HUDEP-2 (cell line): ENCODE measurements around the gene FFAR4.

Source experiments
- DNase-seq, 76 experiments: peaks; one replicate each; lab custom pipeline; 2025; ENCODE audit not compliant: unreplicated experiment in 76 of 76; lab: John Stamatoyannopoulos, UW

FFAR4 gene

GRCh38 chr10:93599335-93599734, 32.9 kb downstream of the FFAR4 start:
- no peak for DNase-seq

- no peak for DNase-seq
These were observed 33.3 kb downstream of the FFAR4 start for GRCh38 chr10:93599778-93600177.

- no peak for DNase-seq
These were observed 34.1 kb downstream of the FFAR4 start for GRCh38 chr10:93600446-93601145.

GRCh38 chr10:93601146-93601773, 34.8 kb downstream of the FFAR4 start, which contains the start of gene RBP4:
Gene RBP4 (minus strand): TSS chr10:93601235. CDS start chr10:93601028, 207 bp downstream.
- DNase-seq = no peak

DNA sequence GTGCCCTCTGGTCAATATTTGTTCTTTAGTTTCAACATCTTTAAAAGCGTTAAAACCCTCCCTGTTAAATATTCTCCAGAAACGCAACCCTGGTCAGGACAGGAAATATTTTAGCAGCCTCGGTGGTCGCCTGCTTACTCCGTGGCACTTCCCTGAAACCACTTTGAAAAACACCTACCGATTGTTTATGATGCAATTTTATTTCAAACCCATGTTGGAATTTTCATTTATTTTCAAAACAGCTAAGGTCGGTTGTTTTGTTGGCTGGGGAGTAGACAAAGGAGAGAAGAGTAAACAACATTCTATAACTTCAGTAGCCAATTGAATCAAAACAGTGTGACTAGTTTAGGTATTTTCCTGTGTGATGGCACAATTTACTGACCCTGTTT, 35.3 kb downstream of the FFAR4 start:
- no peak for DNase-seq

GRCh38 chr10:93603023-93603422, 36.6 kb downstream of the FFAR4 start:
- no peak for DNase-seq

DNA sequence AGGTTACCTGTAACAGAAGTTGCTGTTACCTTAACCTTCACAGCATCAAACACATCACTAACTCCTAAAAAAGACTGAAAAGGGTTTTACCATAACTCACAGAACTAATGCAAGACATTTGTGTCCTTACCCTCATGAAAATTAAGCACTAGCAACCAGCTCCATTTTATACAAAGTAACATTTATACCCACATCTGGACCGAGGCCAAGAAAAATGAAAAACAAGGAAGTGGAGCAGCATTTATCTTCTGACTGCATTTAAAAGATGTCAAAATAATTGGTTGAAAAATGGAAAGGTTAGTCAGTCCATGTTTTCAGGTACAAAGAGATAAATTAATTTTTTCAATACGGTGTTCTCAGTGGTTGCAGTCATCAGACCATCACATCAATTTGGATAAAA, 37.7 kb downstream of the FFAR4 start:
- no peak for DNase-seq

GRCh38 chr10:93608421-93608820, 42.0 kb downstream of the FFAR4 start:
- no peak for DNase-seq

- no peak for DNase-seq
These were observed 45.8 kb downstream of the FFAR4 start, which contains the start of gene PDE6C for GRCh38 chr10:93612311-93612710. Gene PDE6C (plus strand): TSS chr10:93612537. CDS start chr10:93612726, 189 bp downstream.

DNA sequence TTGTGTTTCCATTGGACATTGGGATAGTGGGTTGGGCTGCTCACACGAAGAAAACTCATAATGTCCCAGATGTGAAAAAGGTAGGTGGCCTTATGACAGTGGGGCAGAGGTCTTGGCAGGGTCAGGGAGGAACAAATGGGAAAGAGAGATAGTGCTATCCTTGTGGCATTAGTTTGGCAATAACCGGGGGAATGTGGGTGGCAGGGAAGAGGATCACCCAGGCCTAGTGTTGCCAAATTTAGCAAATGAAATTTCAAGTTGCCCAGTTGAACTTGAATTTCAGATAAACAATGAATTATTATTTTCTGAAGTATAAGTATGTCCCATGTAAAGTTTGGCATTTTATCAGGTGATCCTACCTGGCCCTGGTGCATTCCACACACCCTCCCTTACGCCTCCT, 46.7 kb downstream of the FFAR4 start:
- no peak for DNase-seq

- no peak for DNase-seq
These were observed 47.8 kb downstream of the FFAR4 start for GRCh38 chr10:93614101-93614825.

DNA sequence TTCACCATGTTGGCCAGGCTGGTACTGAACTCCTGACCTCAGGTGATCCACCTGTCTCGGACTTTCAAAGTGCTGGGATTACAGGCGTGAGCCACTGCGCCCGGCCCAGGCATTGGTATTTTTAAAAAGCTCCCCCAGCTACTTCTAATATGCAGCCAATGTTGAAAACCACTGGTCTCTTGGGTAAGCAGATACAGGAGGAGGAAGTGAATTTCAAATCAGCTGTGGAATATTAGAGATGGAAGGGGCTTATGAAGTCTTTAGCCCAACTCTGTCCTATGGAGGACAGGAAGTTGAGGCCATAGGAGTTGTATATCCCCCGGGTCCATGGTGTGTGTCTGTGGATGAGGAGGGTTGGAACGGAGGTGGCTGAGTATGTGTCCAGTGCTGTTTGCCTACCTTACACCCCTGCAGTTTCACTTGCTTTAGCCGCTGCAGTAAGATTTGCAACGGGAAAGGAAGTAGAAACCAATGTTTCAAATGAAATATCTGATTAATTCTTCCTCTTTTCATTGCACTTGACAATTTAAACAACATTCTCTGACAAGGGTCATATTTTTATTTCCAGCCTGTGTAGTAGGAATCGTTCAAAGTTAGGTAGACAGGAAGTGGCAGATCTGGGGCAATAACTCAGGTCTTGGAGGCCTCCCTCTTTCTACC, 49.2 kb downstream of the FFAR4 start:
- no peak for DNase-seq

DNA sequence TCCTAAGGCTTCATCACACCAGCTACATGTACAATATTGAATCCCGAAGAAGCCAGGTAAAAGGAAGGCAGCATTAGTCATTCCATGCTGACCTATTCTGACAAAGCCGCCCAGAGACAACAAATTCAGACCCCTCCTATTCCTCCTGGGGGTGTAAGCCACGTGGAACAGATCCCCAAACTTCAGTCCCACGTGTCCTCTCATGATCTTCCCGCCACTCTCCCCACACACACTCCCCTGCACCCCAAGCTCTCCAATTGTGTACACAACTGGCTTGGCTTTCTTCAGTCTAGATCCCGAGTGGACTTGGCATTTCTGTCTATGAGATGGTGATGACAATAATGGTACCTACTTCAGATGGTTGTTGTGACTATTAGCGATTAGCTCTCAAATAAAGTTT, 54.5 kb downstream of the FFAR4 start:
- no peak for DNase-seq

GRCh38 chr10:93622942-93623341, 56.5 kb downstream of the FFAR4 start:
- DNase-seq = no peak

DNA sequence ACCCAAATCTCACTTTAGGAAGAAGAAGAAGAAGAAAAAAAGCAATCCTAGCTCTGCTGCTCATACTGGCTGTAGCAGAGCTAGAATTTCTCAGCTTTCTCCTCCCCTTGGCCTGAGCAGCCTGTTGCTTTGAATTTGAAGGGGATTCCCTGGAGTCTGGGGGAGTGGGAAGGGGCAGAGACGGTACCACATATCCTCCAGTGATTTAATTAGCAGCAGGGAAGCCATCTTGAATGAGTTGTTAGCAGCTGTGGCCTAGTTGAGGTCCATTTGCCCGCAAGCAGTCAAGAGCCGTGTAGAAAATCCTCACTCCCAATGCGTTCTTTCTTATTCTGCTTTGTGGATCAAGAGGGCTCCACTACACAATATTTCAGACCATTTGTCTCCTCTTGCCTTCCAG, 62.4 kb downstream of the FFAR4 start:
- DNase-seq = no peak

- DNase-seq = no peak
These were observed 63.3 kb downstream of the FFAR4 start for GRCh38 chr10:93629647-93630305.

GRCh38 chr10:93630625-93631557, 64.4 kb downstream of the FFAR4 start:
- no peak for DNase-seq
